ENCODE data around the gene AIRE.
A peak's percentile ranks its signal among the peaks of the same experiment; 100 is the strongest.

The AIRE gene

GRCh38 chr21:44326716-44327602 lies 41.3 kb downstream of the AIRE start:
- DNase-seq, result no peak

- DNase-seq, result no peak
Observed at GRCh38 chr21:44327603-44327974, 41.9 kb downstream of the AIRE start.

- no peak for DNase-seq
Observed at GRCh38 chr21:44328242-44328895, 42.7 kb downstream of the AIRE start.

- no peak for DNase-seq
Observed at GRCh38 chr21:44329086-44329889, 43.6 kb downstream of the AIRE start.

GRCh38 chr21:44329971-44330681 lies 44.5 kb downstream of the AIRE start:
- no peak for DNase-seq

- no peak for DNase-seq
Observed at GRCh38 chr21:44330698-44331097, 45.0 kb downstream of the AIRE start.

- no peak for DNase-seq
Observed at GRCh38 chr21:44331209-44331608, 45.5 kb downstream of the AIRE start.

- peak; percentile 29 for DNase-seq
Observed at GRCh38 chr21:44331650-44332307, 46.1 kb downstream of the AIRE start.

- no peak for DNase-seq
Observed at GRCh38 chr21:44332383-44332782, 46.7 kb downstream of the AIRE start.

GRCh38 chr21:44332965-44333364 lies 47.3 kb downstream of the AIRE start:
- DNase-seq, result no peak

- DNase-seq, result no peak
Observed at GRCh38 chr21:44333509-44334328, 48.0 kb downstream of the AIRE start.

- no peak for DNase-seq
Observed at GRCh38 chr21:44334329-44335030, 48.8 kb downstream of the AIRE start.

- DNase-seq, result no peak
Observed at GRCh38 chr21:44335266-44336059, 49.8 kb downstream of the AIRE start.

GRCh38 chr21:44337449-44337848 lies 51.8 kb downstream of the AIRE start:
- DNase-seq, result no peak

GRCh38 chr21:44337941-44338895 lies 52.5 kb downstream of the AIRE start:
- DNase-seq, result peak; percentile 39

- peak; percentile 95 for DNase-seq
Observed at GRCh38 chr21:44338971-44339910, 53.6 kb downstream of the AIRE start, which contains the start of gene CFAP410. Gene CFAP410, minus strand, starts transcription at chr21:44339390. Its CDS starts 196 bp downstream, at chr21:44339194.

Measured in fibroblast of skin of right quadriceps (primary cell).